GM23248 (cell line): ENCODE data around the gene CYP27A1. TPM values are rescaled to one million over a fixed set of nuclear protein-coding genes. Genes with fewer than 3 reads are reported as not detected.

ENCODE experiments used
- DNase-seq: peaks from one replicate; pipeline ENCODE4 v3.0.0-alpha.2; 2015
- H2AFZ ChIP-seq: fragments of 200-600 bp; sonication (generic); 2 replicates; pipeline ENCODE4 v1.6.1; 2016; ENCODE audit warnings: antibody characterized with exemption
- H3F3A ChIP-seq: fragments of 200-600 bp; sonication (generic); 2 replicates; pipeline ENCODE4 v1.6.1; 2016; ENCODE audit warnings: mild to moderate bottlenecking, antibody characterized with exemption, mixed run types; ENCODE audit not compliant: insufficient read depth
- H3K27ac ChIP-seq: fragments of 200-600 bp; sonication (generic); 2 replicates; pipeline ENCODE4 v1.5.1; 2016; ENCODE audit warnings: mild to moderate bottlenecking
- H3K27me3 ChIP-seq: fragments of 200-600 bp; sonication (generic); replicated peaks from 2 replicates; pipeline ENCODE4 v1.6.1; 2016; ENCODE audit warnings: mild to moderate bottlenecking; ENCODE audit not compliant: insufficient read depth
- H3K36me3 ChIP-seq: fragments of 200-600 bp; sonication (generic); 2 replicates; pipeline ENCODE4 v1.6.1; 2016; ENCODE audit warnings: low read depth, mild to moderate bottlenecking
- H3K4me1 ChIP-seq: fragments of 200-600 bp; sonication (generic); 2 replicates; pipeline ENCODE4 v1.6.1; 2016; ENCODE audit warnings: mild to moderate bottlenecking; ENCODE audit not compliant: insufficient read depth
- H3K4me2 ChIP-seq: fragments of 200-600 bp; sonication (generic); one replicate; pipeline ENCODE4 v1.6.1; 2016; ENCODE audit warnings: mild to moderate bottlenecking; ENCODE audit not compliant: unreplicated experiment
- H3K4me3 ChIP-seq: fragments of 200-600 bp; sonication (generic); 2 replicates; pipeline ENCODE4 v1.5.1; 2016; ENCODE audit warnings: mild to moderate bottlenecking
- H3K79me2 ChIP-seq: fragments of 200-600 bp; sonication (generic); 2 replicates; pipeline ENCODE4 v1.6.1; 2016; ENCODE audit warnings: mild to moderate bottlenecking; ENCODE audit not compliant: insufficient read depth
- H3K9ac ChIP-seq: fragments of 200-600 bp; sonication (generic); 2 replicates; pipeline ENCODE4 v1.6.1; 2016; ENCODE audit warnings: mild to moderate bottlenecking
- H3K9me2 ChIP-seq: fragments of 200-600 bp; sonication (generic); 2 replicates; pipeline ENCODE4 v1.6.1; 2016; ENCODE audit warnings: mixed run types, mild to moderate bottlenecking, moderate library complexity; ENCODE audit not compliant: insufficient read depth
- H3K9me3 ChIP-seq: fragments of 200-600 bp; sonication (generic); one replicate; pipeline ENCODE4 v1.6.1; 2017; ENCODE audit warnings: low read depth
- H4K20me1 ChIP-seq: fragments of 200-600 bp; sonication (generic); 2 replicates; pipeline ENCODE4 v1.6.0; 2016; ENCODE audit not compliant: insufficient read depth
- EZH2 ChIP-seq: fragments of 200-600 bp; sonication (generic); IDR thresholded peaks from 2 replicates; pipeline ENCODE4 v1.6.1; 2018; ENCODE audit warnings: antibody characterized with exemption, mild to moderate bottlenecking; ENCODE audit not compliant: insufficient read depth, poor library complexity, severe bottlenecking
- EZH2phosphoT487 ChIP-seq: fragments of 200-600 bp; sonication (generic); IDR thresholded peaks from 2 replicates; pipeline ENCODE4 v1.6.1; 2018; ENCODE audit warnings: antibody characterized with exemption, moderate library complexity, mild to moderate bottlenecking, low read depth; ENCODE audit not compliant: insufficient read depth
- WGBS, 2 experiments: methylation state at CpG; one replicate each; pipeline ENCODE4 v1.1.6; 2015 to 2017; ENCODE audit warnings: low lambda C conversion rate in 2 of 2, low coverage in 1 of 2; ENCODE audit errors: missing lambda C conversion rate in 2 of 2; 5-methylcytosine and 5-hydroxymethylcytosine counted together
- in situ Hi-C: fragments of 300-500 bp; cut with MboI; formaldehyde crosslinking; loops from 2 replicates; pipeline ENCODE4 v1.15.0; 2020
- polyA plus RNA-seq: library from polyadenylated mRNA; unstranded; fragments of >200 nt; fragmentation: Nextera tagmentation; extraction: Ambion mirVana; gene quantifications from 2 replicates; pipeline ENCODE4 v1.2.1, GENCODE V29; 2016
- total RNA-seq: library from RNA; depleted of rRNA; stranded (reverse); fragments of >200 nt; shearing (Covaris generic); gene quantifications from 2 replicates; pipeline ENCODE4 v1.2.3, GENCODE V29; 2014

CYP27A1 gene
- total and polyA plus RNA-seq, 2 experiments from 2014 or later: 2.9 to 4.1 TPM

DNA sequence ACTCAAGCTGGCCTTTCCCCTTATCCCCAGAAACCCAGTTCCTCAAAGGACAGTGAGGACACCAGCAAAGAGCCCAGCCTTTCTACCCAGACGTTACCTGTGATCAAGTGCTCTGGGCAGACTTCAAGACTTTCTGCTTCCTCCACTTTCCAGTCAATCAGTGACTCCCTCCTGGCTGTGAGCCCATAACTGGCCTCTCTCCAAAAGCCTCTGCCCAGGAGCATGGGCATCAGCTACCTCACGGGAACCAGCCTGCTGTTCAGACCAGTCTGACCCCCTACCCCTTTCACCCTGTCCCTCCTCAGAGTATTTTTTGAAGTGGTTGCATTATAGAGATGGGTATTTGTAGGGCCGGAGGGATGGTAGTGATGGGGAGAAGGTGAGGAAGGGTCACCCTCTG, 27.7 kb upstream of the CYP27A1 start:
- no peak overlapping the region for H3K27ac ChIP-seq
- no peaks in the 10 kb centered on the region for H3K9me2 ChIP-seq
- H2AFZ ChIP-seq: no peak overlapping the region
- no peaks in the 10 kb centered on the region for H3F3A ChIP-seq
- no peaks in the 10 kb centered on the region for H4K20me1 ChIP-seq
- H3K4me1 ChIP-seq: no peaks in the 10 kb centered on the region
- no peak overlapping the region for H3K4me2 ChIP-seq
- WGBS, 2 experiments: 85 to 90% methylated on average over 3 of the region's 3 CpGs
- TF ChIP-seq EZH2phosphoT487 (no peak), EZH2 (no peak)
- no peaks in the 10 kb centered on the region for H3K27me3 ChIP-seq
- H3K79me2 ChIP-seq: no peaks in the 10 kb centered on the region
- H3K9me3 ChIP-seq: no peaks in the 10 kb centered on the region
- H3K9ac ChIP-seq: no peak overlapping the region
- H3K4me3 ChIP-seq: no peak overlapping the region
- in situ Hi-C loops: no loop called here
- peaks cover 12% of the 10 kb centered on the region for H3K36me3 ChIP-seq
- no peak for DNase-seq

DNA sequence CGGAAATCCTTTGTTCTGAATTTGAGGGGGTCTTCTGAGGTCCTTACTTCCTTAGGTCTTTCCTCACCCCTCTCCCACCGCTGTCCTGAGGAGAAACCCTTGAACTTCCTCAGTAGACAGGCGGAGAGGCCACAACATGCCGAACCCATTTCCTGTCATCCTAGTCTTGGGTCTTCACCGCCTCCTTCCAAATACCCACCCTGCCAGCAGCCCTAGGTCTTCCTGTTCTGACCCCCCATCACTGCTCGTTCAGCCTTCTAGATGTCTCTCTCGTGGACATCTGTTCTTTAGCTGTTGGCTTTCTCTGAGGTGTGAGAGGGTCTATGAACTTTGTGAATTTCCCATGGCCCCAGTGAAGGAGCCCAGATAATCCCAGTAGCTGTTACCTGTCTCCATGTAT, 27.2 kb upstream of the CYP27A1 start:
- no peaks in the 10 kb centered on the region for H3K9me3 ChIP-seq
- 99 to 100% methylated on average over 7 of the region's 7 CpGs for WGBS, 2 experiments
- no peaks in the 10 kb centered on the region for H3K79me2 ChIP-seq
- no peaks in the 10 kb centered on the region for H3F3A ChIP-seq
- H2AFZ ChIP-seq: no peak overlapping the region
- H3K9ac ChIP-seq: no peak overlapping the region
- peaks cover 12% of the 10 kb centered on the region for H3K36me3 ChIP-seq
- in situ Hi-C loops: no loop called here
- no peaks in the 10 kb centered on the region for H4K20me1 ChIP-seq
- H3K4me1 ChIP-seq: no peaks in the 10 kb centered on the region
- H3K9me2 ChIP-seq: no peaks in the 10 kb centered on the region
- no peak for DNase-seq
- no peaks in the 10 kb centered on the region for H3K27me3 ChIP-seq
- no peak overlapping the region for H3K4me3 ChIP-seq
- TF ChIP-seq EZH2phosphoT487 (no peak), EZH2 (no peak)
- no peak overlapping the region for H3K4me2 ChIP-seq
- no peak overlapping the region for H3K27ac ChIP-seq

DNA sequence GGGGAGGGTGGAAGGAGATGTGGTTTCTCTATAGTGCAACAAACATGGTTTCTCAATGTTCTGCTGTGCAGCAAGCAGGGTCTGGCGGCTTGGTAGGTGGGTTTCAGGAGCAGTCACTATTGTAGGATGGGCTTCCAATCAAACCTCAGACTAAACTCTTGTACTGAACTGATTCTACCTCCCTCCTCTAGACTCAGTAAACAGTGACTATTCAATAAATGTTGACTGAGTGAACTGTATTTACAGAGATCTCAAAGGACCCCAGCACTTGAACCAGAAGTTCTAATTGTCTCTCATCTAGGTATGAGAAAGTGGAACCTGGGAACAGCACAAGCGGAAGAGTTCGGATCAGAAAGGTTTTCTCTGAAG, 26.8 kb upstream of the CYP27A1 start:
- Histone ChIP-seq H3K36me3 (peaks cover 12% of the 10 kb centered on the region), H3K9me3 (no peaks in the 10 kb centered on the region), H3K4me3 (no peak overlapping the region), H3K9me2 (no peaks in the 10 kb centered on the region), H3K4me1 (no peaks in the 10 kb centered on the region), H3K27ac (no peak overlapping the region), H3F3A (no peaks in the 10 kb centered on the region), H3K79me2 (no peaks in the 10 kb centered on the region), H2AFZ (no peak overlapping the region), H4K20me1 (no peaks in the 10 kb centered on the region), H3K9ac (no peak overlapping the region), H3K27me3 (no peaks in the 10 kb centered on the region), H3K4me2 (no peak overlapping the region)
- no peak for DNase-seq
- TF ChIP-seq EZH2phosphoT487 (no peak), EZH2 (no peak)
- in situ Hi-C loops: no loop called here
- WGBS, 2 experiments: 98 to 100% methylated on average over 3 of the region's 3 CpGs

DNA sequence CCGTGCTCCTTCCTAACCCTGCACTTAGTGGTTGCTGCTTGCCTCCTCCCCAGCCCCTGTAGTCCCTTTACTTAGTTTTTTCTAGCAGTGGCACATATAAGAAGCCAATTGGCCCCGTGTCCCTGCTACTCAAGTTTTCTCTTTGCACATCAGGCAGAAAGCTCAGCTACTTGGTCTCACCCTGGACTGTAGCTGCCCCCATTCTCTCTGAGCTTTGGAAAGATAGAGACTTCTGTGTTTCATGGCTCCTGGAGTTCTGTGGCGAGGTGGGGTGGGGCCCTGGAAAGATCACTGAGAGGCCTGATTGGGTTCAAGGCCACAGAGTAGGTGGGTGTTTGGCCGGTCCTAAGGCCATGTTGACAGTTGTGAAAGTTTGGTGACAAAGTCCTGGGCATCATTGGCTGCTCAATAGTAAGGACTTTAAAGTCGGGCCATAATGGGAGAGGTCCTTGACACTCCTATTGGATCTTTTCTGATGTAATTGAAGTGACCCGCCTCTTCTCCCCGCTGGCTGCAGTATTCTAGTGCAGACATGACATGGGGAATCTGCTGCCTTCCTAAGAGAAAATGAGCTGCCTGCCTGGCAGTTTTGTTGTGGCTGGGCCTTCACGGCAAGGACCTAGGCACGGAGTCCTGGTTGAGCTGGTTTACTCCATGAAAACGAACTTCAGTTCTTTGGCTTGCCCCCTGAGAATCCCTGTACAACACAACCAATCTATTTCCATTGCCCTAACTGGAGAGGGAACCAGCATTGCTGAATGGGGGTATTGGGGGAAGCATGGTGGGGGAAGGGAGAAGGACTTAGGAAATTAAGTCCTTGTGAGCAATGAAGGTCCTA, 26.2 kb upstream of the CYP27A1 start:
- no peak overlapping the region for H3K27ac ChIP-seq
- H3K4me1 ChIP-seq: no peaks in the 10 kb centered on the region
- H3K79me2 ChIP-seq: no peaks in the 10 kb centered on the region
- H3K9me3 ChIP-seq: no peaks in the 10 kb centered on the region
- no peak for TF ChIP-seq EZH2phosphoT487
- no peak for TF ChIP-seq EZH2
- H3K27me3 ChIP-seq: no peaks in the 10 kb centered on the region
- H3K9ac ChIP-seq: no peak overlapping the region
- in situ Hi-C loops: no loop called here
- DNase-seq: no peak
- H3K4me3 ChIP-seq: no peak overlapping the region
- H3K36me3 ChIP-seq: peaks cover 7% of the 10 kb centered on the region
- H3K4me2 ChIP-seq: no peak overlapping the region
- no peaks in the 10 kb centered on the region for H4K20me1 ChIP-seq
- H2AFZ ChIP-seq: no peak overlapping the region
- no peaks in the 10 kb centered on the region for H3F3A ChIP-seq
- H3K9me2 ChIP-seq: no peaks in the 10 kb centered on the region
- WGBS, 2 experiments: 96 to 97% methylated on average over 10 of the region's 10 CpGs
